ENCODE data around the gene RPRD2. TPM values are rescaled to one million over a fixed set of nuclear protein-coding genes. Genes with fewer than 3 reads are reported as not detected.

Gene RPRD2
- total and polyA plus RNA-seq, 2 experiments from 2014 or later: 24.1 to 34.8 TPM

DNA sequence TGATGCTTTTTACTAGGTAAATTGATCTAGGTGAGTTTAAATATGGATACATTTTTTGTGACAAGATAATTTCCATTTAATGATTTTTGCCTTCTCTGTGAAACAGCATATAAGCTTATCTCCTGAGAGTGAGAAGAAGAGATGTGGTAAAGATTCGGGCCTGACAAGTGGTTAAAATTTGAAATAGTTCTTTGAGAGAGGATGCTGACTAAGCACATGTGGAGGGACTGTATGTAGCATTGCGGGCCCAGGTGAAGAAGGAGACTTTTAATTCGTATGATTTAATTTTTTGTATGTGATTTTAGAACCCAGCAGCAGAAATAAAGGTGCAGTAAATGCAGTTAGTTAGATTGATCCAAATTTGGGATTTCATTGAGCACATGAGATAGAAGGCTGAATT lies 51.9 kb downstream of the RPRD2 start:
- Histone ChIP-seq H3K9me3 (ENCODE audit: low read depth) (no peaks in the 10 kb centered on the region), H3K36me3 (peaks cover 3% of the 10 kb centered on the region), H3K27ac (no peak overlapping the region), H3K27me3 (no peaks in the 10 kb centered on the region), H3K4me1 (ENCODE audit: low read depth) (no peaks in the 10 kb centered on the region), H3K4me3 (no peak overlapping the region)
- DNase-seq (ENCODE audit: low read depth in 1 of 2, low spot score in 1 of 2): no peak
- TF ChIP-seq CTCF (IDR thresholded peaks at IDR 0.05; ENCODE audit: low read depth, low read length): no peak

DNA sequence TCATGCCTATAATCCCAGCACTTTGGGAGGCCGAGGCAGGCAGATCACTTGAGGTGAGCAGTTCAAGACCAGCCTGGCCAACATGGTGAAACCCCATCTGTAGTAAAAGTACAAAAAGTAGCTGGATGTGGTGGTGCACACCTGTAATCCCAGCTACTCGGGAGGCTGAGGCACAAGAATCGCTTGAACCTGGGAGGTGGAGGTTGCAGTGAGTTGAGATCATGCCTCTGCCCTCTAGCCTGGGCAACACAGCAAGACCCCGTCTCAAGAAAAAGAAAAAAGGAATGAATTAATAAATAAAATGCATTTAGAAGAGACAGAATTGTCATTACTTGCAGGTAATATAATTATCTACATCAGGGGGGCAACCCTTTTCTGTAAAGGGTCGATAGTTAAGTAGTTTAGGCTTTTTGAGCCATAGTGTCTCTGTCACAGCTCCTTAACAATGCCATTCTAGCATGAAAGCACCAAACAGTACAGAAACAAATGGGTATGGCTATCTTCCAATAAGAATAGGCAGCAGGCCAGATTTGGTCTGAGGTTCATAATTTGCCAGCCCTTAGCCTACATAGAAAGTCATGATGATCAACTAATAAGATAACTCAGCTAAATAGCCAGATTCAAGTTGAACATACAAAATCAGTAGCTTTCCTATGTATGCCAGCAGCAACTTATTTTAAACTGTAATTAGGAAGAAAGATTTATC lies 56.8 kb downstream of the RPRD2 start:
- H3K27me3 ChIP-seq: no peaks in the 10 kb centered on the region
- DNase-seq (ENCODE audit: low read depth in 1 of 2, low spot score in 1 of 2): peak in 1 of 2 donors; percentile 54
- no peak overlapping the region for H3K4me3 ChIP-seq
- no peak overlapping the region for H3K27ac ChIP-seq
- H3K36me3 ChIP-seq: peaks cover 3% of the 10 kb centered on the region
- no peaks in the 10 kb centered on the region for H3K9me3 ChIP-seq (ENCODE audit: low read depth)
- no peaks in the 10 kb centered on the region for H3K4me1 ChIP-seq (ENCODE audit: low read depth)
- TF ChIP-seq CTCF (IDR thresholded peaks at IDR 0.05; ENCODE audit: low read depth, low read length): no peak

GRCh38 chr1:150422541-150422940 lies 58.6 kb downstream of the RPRD2 start:
- Histone ChIP-seq H3K27ac (no peak overlapping the region), H3K4me3 (no peak overlapping the region), H3K9me3 (ENCODE audit: low read depth) (no peaks in the 10 kb centered on the region), H3K4me1 (ENCODE audit: low read depth) (no peaks in the 10 kb centered on the region), H3K27me3 (no peaks in the 10 kb centered on the region), H3K36me3 (peaks cover 3% of the 10 kb centered on the region)
- no peak for TF ChIP-seq CTCF (IDR thresholded peaks at IDR 0.05; ENCODE audit: low read depth, low read length)
- DNase-seq (ENCODE audit: low read depth in 1 of 2, low spot score in 1 of 2): no peak

- peaks cover 2% of the 10 kb centered on the region for H3K36me3 ChIP-seq
- H3K9me3 ChIP-seq (ENCODE audit: low read depth): no peaks in the 10 kb centered on the region
- peak; percentile 37 to 40 for DNase-seq (ENCODE audit: low read depth in 1 of 2, low spot score in 1 of 2)
- peak overlapping the region; percentile 18 for H3K27ac ChIP-seq
- TF ChIP-seq CTCF (IDR thresholded peaks at IDR 0.05; ENCODE audit: low read depth, low read length): peak; percentile 33
- H3K4me3 ChIP-seq: no peak overlapping the region
- H3K4me1 ChIP-seq (ENCODE audit: low read depth): no peaks in the 10 kb centered on the region
- H3K27me3 ChIP-seq: no peaks in the 10 kb centered on the region
Observed at GRCh38 chr1:150429805-150430204, 65.9 kb downstream of the RPRD2 start.

- Histone ChIP-seq H3K27me3 (no peaks in the 10 kb centered on the region), H3K27ac (peak overlapping the region; percentile 3), H3K36me3 (peaks cover 29% of the 10 kb centered on the region), H3K4me1 (ENCODE audit: low read depth) (no peaks in the 10 kb centered on the region), H3K9me3 (ENCODE audit: low read depth) (no peaks in the 10 kb centered on the region), H3K4me3 (no peak overlapping the region)
- no peak for TF ChIP-seq CTCF (IDR thresholded peaks at IDR 0.05; ENCODE audit: low read depth, low read length)
- DNase-seq (ENCODE audit: low read depth in 1 of 2, low spot score in 1 of 2): peak in 1 of 2 donors; percentile 57
Observed at GRCh38 chr1:150441121-150441520, 77.2 kb downstream of the RPRD2 start.
